IMR-90 (cell line): ENCODE measurements around the gene RPL41. TPM values are rescaled to one million over a fixed set of nuclear protein-coding genes. Genes with fewer than 3 reads are reported as not detected.

Experiments
- ATAC-seq: fragments of 200-7000 bp; cut with Tn5 transposase; 2 replicates; pipeline ENCODE4 v1.9.1; 2020; ENCODE audit warnings: low read depth, mild to moderate bottlenecking, moderate library complexity
- BruUV-seq: library from RNA; stranded (reverse); fragments of 400-500 nt; replicated peaks from 2 replicates; lab custom pipeline; 2021; lab: Mats Ljungman, UMichigan
- CTCF ChIA-PET: fragments of 300-600 bp; formaldehyde crosslinking; extraction: SDS; loops from one replicate; lab custom pipeline; 2021; ENCODE audit warnings: antibody characterized with exemption; lab: Yijun Ruan, JAX
- POLR2A ChIA-PET: fragments of 300-600 bp; sonication (Branson Sonifier 250); formaldehyde crosslinking; loops from one replicate; lab custom pipeline; 2022; ENCODE audit warnings: antibody characterized with exemption; ENCODE audit not compliant: unreplicated experiment; lab: Charles Lee
- DNase-seq: peaks from one replicate; pipeline ENCODE4 v3.0.0; 2013
- H2AFZ ChIP-seq: replicated peaks from 2 replicates; pipeline ENCODE3; 2013; ENCODE audit warnings: low read length, mild to moderate bottlenecking; ENCODE audit not compliant: poor library complexity
- H2AK5ac ChIP-seq: 2 replicates; pipeline ENCODE4 v1.6.1; 2013; ENCODE audit warnings: low read depth, low read length, inconsistent platforms
- H2AK9ac ChIP-seq: replicated peaks from 2 replicates; pipeline ENCODE3; 2013; ENCODE audit warnings: mild to moderate bottlenecking, low read depth, low read length, moderate library complexity; ENCODE audit not compliant: poor library complexity
- H2BK120ac ChIP-seq: 2 replicates; pipeline ENCODE4 v1.6.1; 2013; ENCODE audit warnings: low read depth, low read length, inconsistent platforms
- H2BK15ac ChIP-seq: 3 replicates; pipeline ENCODE4 v1.6.1; 2013; ENCODE audit warnings: low read depth, low read length, inconsistent platforms
- H2BK20ac ChIP-seq: 2 replicates; pipeline ENCODE4 v1.6.1; 2013; ENCODE audit warnings: low read depth, mild to moderate bottlenecking, inconsistent platforms, low read length, moderate library complexity
- H2BK5ac ChIP-seq: 2 replicates; pipeline ENCODE4 v1.6.1; 2013; ENCODE audit warnings: mild to moderate bottlenecking, low read depth, low read length, inconsistent platforms; ENCODE audit not compliant: poor library complexity, severe bottlenecking
- H3K14ac ChIP-seq: replicated peaks from 2 replicates; pipeline ENCODE4 v1.6.1; 2013; ENCODE audit warnings: low read depth, low read length, inconsistent platforms
- H3K18ac ChIP-seq: 2 replicates; pipeline ENCODE4 v1.6.1; 2013; ENCODE audit warnings: low read depth, low read length, control low read depth
- H3K23ac ChIP-seq: 2 replicates; pipeline ENCODE4 v1.6.1; 2013; ENCODE audit warnings: low read depth, low read length, inconsistent platforms
- H3K27ac ChIP-seq: 2 replicates; pipeline ENCODE4 v1.5.1; 2013; ENCODE audit warnings: mild to moderate bottlenecking, control low read depth, low read length; ENCODE audit not compliant: insufficient read depth
- H3K27me3 ChIP-seq: 2 replicates; pipeline ENCODE4 v1.6.1; 2013; ENCODE audit warnings: low read length; ENCODE audit not compliant: control insufficient read depth, insufficient read depth
- H3K36me3 ChIP-seq: 2 replicates; pipeline ENCODE4 v1.6.1; 2013; ENCODE audit warnings: low read length, mixed read lengths; ENCODE audit not compliant: control insufficient read depth, insufficient read depth
- H3K4ac ChIP-seq: 2 replicates; pipeline ENCODE4 v1.6.1; 2013; ENCODE audit warnings: low read depth, low read length, inconsistent platforms
- H3K4me1 ChIP-seq: 2 replicates; pipeline ENCODE4 v1.6.1; 2013; ENCODE audit warnings: low read length, mixed read lengths; ENCODE audit not compliant: control insufficient read depth, insufficient read depth
- H3K4me2 ChIP-seq: 2 replicates; pipeline ENCODE4 v1.6.1; 2013; ENCODE audit warnings: low read depth, mild to moderate bottlenecking, control low read depth, low read length, moderate library complexity
- H3K4me3 ChIP-seq: 2 replicates; pipeline ENCODE4 v1.5.1; 2013; ENCODE audit warnings: low read depth, mild to moderate bottlenecking, control low read depth, low read length, moderate library complexity; ENCODE audit not compliant: insufficient read depth
- H3K56ac ChIP-seq: 2 replicates; pipeline ENCODE4 v1.6.1; 2013; ENCODE audit warnings: low read length, inconsistent platforms; ENCODE audit not compliant: insufficient read depth; ENCODE audit errors: extremely low read depth
- H3K79me1 ChIP-seq, 2 experiments: 2 replicates each; pipeline ENCODE4 v1.6.1; 2013; ENCODE audit warnings: low read length in 2 of 2, inconsistent platforms in 1 of 2, low read depth in 1 of 2
- H3K9ac ChIP-seq: 2 replicates; pipeline ENCODE4 v1.6.1; 2013; ENCODE audit warnings: low read depth, low read length, control low read depth
- H3K9me1 ChIP-seq: 2 replicates; pipeline ENCODE4 v1.6.1; 2013; ENCODE audit warnings: low read length, inconsistent platforms; ENCODE audit not compliant: insufficient read depth
- H3K9me3 ChIP-seq: 2 replicates; pipeline ENCODE4 v1.6.1; 2013; ENCODE audit warnings: low read length; ENCODE audit not compliant: control insufficient read depth, insufficient read depth
- H4K20me1 ChIP-seq: 2 replicates; pipeline ENCODE4 v1.6.1; 2013; ENCODE audit warnings: low read length, inconsistent platforms; ENCODE audit not compliant: insufficient read depth
- H4K5ac ChIP-seq: 2 replicates; pipeline ENCODE4 v1.6.1; 2013; ENCODE audit warnings: mild to moderate bottlenecking, low read depth, low read length, control low read depth
- H4K8ac ChIP-seq, 2 experiments: 2 replicates each; pipeline ENCODE4 v1.6.1; 2013; ENCODE audit warnings: low read depth in 2 of 2, low read length in 2 of 2, control low read depth in 1 of 2, inconsistent platforms in 1 of 2
- H4K91ac ChIP-seq: 2 replicates; pipeline ENCODE4 v1.6.1; 2013; ENCODE audit warnings: low read depth, low read length, inconsistent platforms; ENCODE audit not compliant: insufficient read depth
- BHLHE40 ChIP-seq: fragments of 150-350 bp; IDR thresholded peaks from 2 replicates; pipeline ENCODE4 v1.6.1; 2016; ENCODE audit warnings: mild to moderate bottlenecking, low read depth, low read length
- CEBPB ChIP-seq: IDR thresholded peaks from 2 replicates; pipeline ENCODE4 v1.6.1; 2012; ENCODE audit warnings: low read depth, low read length, improper control_type of control experiment
- CHD1 ChIP-seq: IDR thresholded peaks from 2 replicates; pipeline ENCODE4 v1.6.1; 2012; ENCODE audit warnings: low read depth, low read length, improper control_type of control experiment
- FOS ChIP-seq: fragments of 150-350 bp; IDR thresholded peaks from 2 replicates; pipeline ENCODE4 v1.6.1; 2016; ENCODE audit warnings: low read depth, low read length
- MAZ ChIP-seq: IDR thresholded peaks from 2 replicates; pipeline ENCODE4 v1.6.1; 2012; ENCODE audit warnings: low read depth, mild to moderate bottlenecking, low read length, improper control_type of control experiment, moderate library complexity, borderline replicate concordance
- MXI1 ChIP-seq: IDR thresholded peaks from 2 replicates; pipeline ENCODE4 v1.6.1; 2012; ENCODE audit warnings: low read depth, mild to moderate bottlenecking, low read length, moderate library complexity, borderline replicate concordance
- NFE2L2 ChIP-seq: fragments of 150-350 bp; IDR thresholded peaks from 2 replicates; pipeline ENCODE4 v1.6.1; 2016; ENCODE audit warnings: low read depth, mild to moderate bottlenecking, low read length
- POLR2A ChIP-seq: IDR thresholded peaks from 2 replicates; pipeline ENCODE4 v1.6.1; 2012; ENCODE audit warnings: mild to moderate bottlenecking, low read depth, low read length
- RAD21 ChIP-seq: IDR thresholded peaks from 2 replicates; pipeline ENCODE4 v1.6.1; 2012; ENCODE audit warnings: low read length, improper control_type of control experiment
- RCOR1 ChIP-seq: IDR thresholded peaks from 2 replicates; pipeline ENCODE4 v1.6.1; 2012; ENCODE audit warnings: mild to moderate bottlenecking, low read length, improper control_type of control experiment; ENCODE audit not compliant: insufficient replicate concordance
- RFX5 ChIP-seq: IDR thresholded peaks from 2 replicates; pipeline ENCODE4 v1.8.0; 2012; ENCODE audit warnings: low read depth, mild to moderate bottlenecking, low read length, moderate library complexity
- SMC3 ChIP-seq: fragments of 150-350 bp; IDR thresholded peaks from 2 replicates; pipeline ENCODE4 v1.6.1; 2016; ENCODE audit warnings: low read depth, mild to moderate bottlenecking, antibody characterized with exemption, low read length, moderate library complexity
- WGBS, 2 experiments: methylation state at CpG; one replicate each; pipeline versions ENCODE4 v1.1.5 to v1.1.7; 2013; ENCODE audit warnings: missing lambda C conversion rate in 2 of 2; ENCODE audit not compliant: insufficient read length in 1 of 2; ENCODE audit errors: extremely low coverage in 2 of 2; 5-methylcytosine and 5-hydroxymethylcytosine counted together
- dilution Hi-C: fragments of 300-500 bp; cut with HindIII; formaldehyde crosslinking; loops from one replicate; pipeline ENCODE4 v1.14.3; 2018; ENCODE audit warnings: low sequenced_read_pairs; ENCODE audit not compliant: unreplicated experiment
- in situ Hi-C: fragments of 300-500 bp; cut with MboI; formaldehyde crosslinking; loops from 3 replicates; pipeline ENCODE4 v1.14.3; 2019; ENCODE audit warnings: low sequenced_read_pairs, inconsistent platforms, mixed read lengths
- intact Hi-C: fragments of 100-400 bp; cut with micrococcal nuclease; formaldehyde crosslinking; loops from 2 replicates; pipeline ENCODE4 v1.10.0; 2022
- polyA plus RNA-seq, 3 experiments: library from polyadenylated mRNA; depleted of rRNA; stranded (reverse); fragments of >200 nt; gene quantifications; 2 replicates each; pipeline ENCODE4 v1.2.3, GENCODE V29; 2012; ENCODE audit warnings: low replicate concordance in 1 of 3
- total RNA-seq: library from RNA; depleted of rRNA; stranded (reverse); fragments of >200 nt; gene quantifications from 2 replicates; pipeline ENCODE4 v1.2.3, GENCODE V29; 2012
- TF ChIP-seq, protein P1 (sequence below): fragments of 150-350 bp; IDR thresholded peaks from 2 replicates; pipeline ENCODE4 v1.6.1; 2016; ENCODE audit warnings: low read depth, mild to moderate bottlenecking, low read length, moderate library complexity, borderline replicate concordance
- TF ChIP-seq, protein P2 (sequence below): fragments of 150-350 bp; IDR thresholded peaks from 2 replicates; pipeline ENCODE4 v1.6.1; 2017; ENCODE audit warnings: mild to moderate bottlenecking, antibody characterized with exemption, low read length, low read depth
- TF ChIP-seq, protein P3 (sequence below): conservative IDR thresholded peaks from 2 replicates; pipeline ENCODE4 v1.5.1; 2012; ENCODE audit warnings: mild to moderate bottlenecking, low read depth, low read length, improper control_type of control experiment

The RPL41 gene
- total and polyA plus RNA-seq, 2 of the 4 experiments (the other 2 are of a cell fraction): 1,119 to 9,394 TPM

DNA sequence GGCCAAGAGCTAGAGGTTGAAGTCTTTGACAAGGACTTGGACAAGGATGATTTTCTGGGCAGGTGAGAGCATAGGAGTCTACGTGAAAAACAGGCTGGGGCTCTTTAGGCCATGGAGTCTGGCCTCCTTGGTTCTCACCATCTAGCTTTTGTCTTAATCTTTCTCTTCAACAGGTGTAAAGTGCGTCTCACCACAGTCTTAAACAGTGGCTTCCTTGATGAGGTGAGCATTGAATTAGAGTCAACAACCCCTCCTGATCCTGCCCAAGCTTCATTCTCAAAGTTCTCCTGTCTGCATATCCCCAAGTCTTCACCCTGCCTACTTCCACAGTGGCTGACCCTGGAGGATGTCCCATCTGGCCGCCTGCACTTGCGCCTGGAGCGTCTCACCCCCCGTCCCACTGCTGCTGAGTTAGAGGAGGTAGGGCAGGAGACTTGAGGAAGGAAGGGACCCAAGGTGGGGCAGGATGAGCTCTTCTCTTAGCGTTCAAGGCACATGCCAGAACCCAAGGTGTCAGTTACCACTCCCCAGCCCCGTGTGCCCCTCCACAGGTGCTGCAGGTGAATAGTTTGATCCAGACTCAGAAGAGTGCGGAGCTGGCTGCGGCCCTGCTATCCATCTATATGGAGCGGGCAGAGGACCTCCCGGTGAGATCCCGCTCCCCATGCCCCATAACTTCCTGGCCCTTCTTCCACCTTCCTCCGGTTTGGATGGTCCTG is 21.6 kb downstream of the RPL41 start:
- ChIA-PET POLR2A (interaction anchor here (0.7 kb wide), 1 partner anchor 31 kb away, joined by 3 read pairs; no protein-coding TSS in a partner anchor), CTCF (no interaction called here)
- Histone ChIP-seq H3K18ac (no peak overlapping the region), H3K36me3 (peaks cover 70% of the 10 kb centered on the region), H2AFZ (no peak overlapping the region), H4K5ac (no peak overlapping the region), H3K9me1 (peaks cover 7% of the 10 kb centered on the region; the same call in 1 of the 2 replicates), H4K8ac (no peak overlapping the region), H2BK5ac (no peak overlapping the region), H3K4me3 (no peak overlapping the region), H3K4me1 (no peaks in the 10 kb centered on the region), H2BK120ac (no peak overlapping the region), H4K91ac (no peak overlapping the region), H3K14ac (no peak overlapping the region), H3K4me2 (no peak overlapping the region), H3K27ac (no peak overlapping the region), H3K23ac (no peak overlapping the region), H3K79me1 (peaks cover 15 to 27% of the 10 kb centered on the region in 2 experiments; a peak in 3 of 4 replicates), H3K27me3 (no peaks in the 10 kb centered on the region), H3K9ac (no peak overlapping the region), H3K4ac (no peak overlapping the region), H2AK5ac (no peak overlapping the region), H3K56ac (no peak overlapping the region), H3K9me3 (no peaks in the 10 kb centered on the region), H2BK20ac (no peak overlapping the region), H4K20me1 (no peaks in the 10 kb centered on the region; the same call in 1 of the 2 replicates), H2BK15ac (no peak overlapping the region), H2AK9ac (peak overlapping the region; percentile 61)
- in situ Hi-C loops (no loop called here), intact Hi-C loops (no loop called here), dilution Hi-C loops (no loop called here)
- no peak for ATAC-seq
- TSS peak; percentile 83 for BruUV-seq
- 100% methylated on average over 1 of the region's 14 CpGs; no CpG with 5 or more reads in 1 of the 2 experiments for WGBS, 2 experiments
- DNase-seq: no peak
- TF ChIP-seq RCOR1: no peak
- TF ChIP-seq, protein P1, sequence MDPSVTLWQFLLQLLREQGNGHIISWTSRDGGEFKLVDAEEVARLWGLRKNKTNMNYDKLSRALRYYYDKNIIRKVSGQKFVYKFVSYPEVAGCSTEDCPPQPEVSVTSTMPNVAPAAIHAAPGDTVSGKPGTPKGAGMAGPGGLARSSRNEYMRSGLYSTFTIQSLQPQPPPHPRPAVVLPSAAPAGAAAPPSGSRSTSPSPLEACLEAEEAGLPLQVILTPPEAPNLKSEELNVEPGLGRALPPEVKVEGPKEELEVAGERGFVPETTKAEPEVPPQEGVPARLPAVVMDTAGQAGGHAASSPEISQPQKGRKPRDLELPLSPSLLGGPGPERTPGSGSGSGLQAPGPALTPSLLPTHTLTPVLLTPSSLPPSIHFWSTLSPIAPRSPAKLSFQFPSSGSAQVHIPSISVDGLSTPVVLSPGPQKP: no peak
- no peak for TF ChIP-seq RFX5
- no peak for TF ChIP-seq SMC3
- no peak for TF ChIP-seq FOS
- no peak for TF ChIP-seq CHD1
- no peak for TF ChIP-seq BHLHE40
- no peak for TF ChIP-seq RAD21
- TF ChIP-seq, protein P2, sequence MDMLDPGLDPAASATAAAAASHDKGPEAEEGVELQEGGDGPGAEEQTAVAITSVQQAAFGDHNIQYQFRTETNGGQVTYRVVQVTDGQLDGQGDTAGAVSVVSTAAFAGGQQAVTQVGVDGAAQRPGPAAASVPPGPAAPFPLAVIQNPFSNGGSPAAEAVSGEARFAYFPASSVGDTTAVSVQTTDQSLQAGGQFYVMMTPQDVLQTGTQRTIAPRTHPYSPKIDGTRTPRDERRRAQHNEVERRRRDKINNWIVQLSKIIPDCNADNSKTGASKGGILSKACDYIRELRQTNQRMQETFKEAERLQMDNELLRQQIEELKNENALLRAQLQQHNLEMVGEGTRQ: no peak
- TF ChIP-seq NFE2L2: no peak
- TF ChIP-seq CEBPB: no peak
- TF ChIP-seq, protein P3, sequence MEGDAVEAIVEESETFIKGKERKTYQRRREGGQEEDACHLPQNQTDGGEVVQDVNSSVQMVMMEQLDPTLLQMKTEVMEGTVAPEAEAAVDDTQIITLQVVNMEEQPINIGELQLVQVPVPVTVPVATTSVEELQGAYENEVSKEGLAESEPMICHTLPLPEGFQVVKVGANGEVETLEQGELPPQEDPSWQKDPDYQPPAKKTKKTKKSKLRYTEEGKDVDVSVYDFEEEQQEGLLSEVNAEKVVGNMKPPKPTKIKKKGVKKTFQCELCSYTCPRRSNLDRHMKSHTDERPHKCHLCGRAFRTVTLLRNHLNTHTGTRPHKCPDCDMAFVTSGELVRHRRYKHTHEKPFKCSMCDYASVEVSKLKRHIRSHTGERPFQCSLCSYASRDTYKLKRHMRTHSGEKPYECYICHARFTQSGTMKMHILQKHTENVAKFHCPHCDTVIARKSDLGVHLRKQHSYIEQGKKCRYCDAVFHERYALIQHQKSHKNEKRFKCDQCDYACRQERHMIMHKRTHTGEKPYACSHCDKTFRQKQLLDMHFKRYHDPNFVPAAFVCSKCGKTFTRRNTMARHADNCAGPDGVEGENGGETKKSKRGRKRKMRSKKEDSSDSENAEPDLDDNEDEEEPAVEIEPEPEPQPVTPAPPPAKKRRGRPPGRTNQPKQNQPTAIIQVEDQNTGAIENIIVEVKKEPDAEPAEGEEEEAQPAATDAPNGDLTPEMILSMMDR: no peak
- no peak for TF ChIP-seq POLR2A
- TF ChIP-seq MAZ: no peak
- no peak for TF ChIP-seq MXI1
